ENCODE data around the gene ADGB. TPM values are rescaled to one million over a fixed set of nuclear protein-coding genes. Genes with fewer than 3 reads are reported as not detected.

Gene ADGB
- total RNA-seq, 2 experiments from 2014 or later = 0.32 to 0.52 TPM

GRCh38 chr6:146857180-146857979 is 258.6 kb downstream of the ADGB start:
- ChIA-PET CTCF (interaction anchor here (1.1 kb wide), 1 partner anchor 58 kb away, joined by 3 read pairs; no protein-coding TSS in a partner anchor), POLR2A (no interaction called here)

- ChIA-PET POLR2A (no interaction called here), CTCF (no interaction called here)
These were observed 259.2 kb downstream of the ADGB start for GRCh38 chr6:146857980-146858347.

- ChIA-PET POLR2A (no interaction called here), CTCF (no interaction called here)
These were observed 260.4 kb downstream of the ADGB start for GRCh38 chr6:146859206-146859605.

- POLR2A ChIA-PET = no interaction called here
- CTCF ChIA-PET = no interaction called here
These were observed 261.2 kb downstream of the ADGB start for GRCh38 chr6:146859795-146860495.

GRCh38 chr6:146860583-146860982 is 261.8 kb downstream of the ADGB start:
- POLR2A ChIA-PET = no interaction called here
- CTCF ChIA-PET = no interaction called here

GRCh38 chr6:146861029-146861563 is 262.3 kb downstream of the ADGB start:
- CTCF ChIA-PET = no interaction called here
- POLR2A ChIA-PET = no interaction called here

GRCh38 chr6:146861716-146862115 is 262.9 kb downstream of the ADGB start:
- POLR2A ChIA-PET = no interaction called here
- CTCF ChIA-PET = no interaction called here

- CTCF ChIA-PET = interaction anchor here (0.6 kb wide), 2 partner anchors 414 to 1760 kb away, joined by 3 read pairs; no protein-coding TSS in a partner anchor
- POLR2A ChIA-PET = no interaction called here
These were observed 263.7 kb downstream of the ADGB start for GRCh38 chr6:146862508-146862919.

- ChIA-PET POLR2A (no interaction called here), CTCF (no interaction called here)
These were observed 265.5 kb downstream of the ADGB start for GRCh38 chr6:146864300-146864699.

GRCh38 chr6:146864885-146865284 is 266.1 kb downstream of the ADGB start:
- ChIA-PET CTCF (no interaction called here), POLR2A (no interaction called here)

Other genes starting within 250 kb of the ADGB start
- under 1 TPM in 1 of 2 experiments, not detected in 1; 0.19 TPM for gene RAB32, start 55.1 kb upstream of the ADGB start, total RNA-seq